ENCODE measurements around the gene SPP2. TPM values are rescaled to one million over a fixed set of nuclear protein-coding genes. Genes with fewer than 3 reads are reported as not detected.

SPP2 gene
- total RNA-seq, 1 donor from 2014 or later = not detected

DNA sequence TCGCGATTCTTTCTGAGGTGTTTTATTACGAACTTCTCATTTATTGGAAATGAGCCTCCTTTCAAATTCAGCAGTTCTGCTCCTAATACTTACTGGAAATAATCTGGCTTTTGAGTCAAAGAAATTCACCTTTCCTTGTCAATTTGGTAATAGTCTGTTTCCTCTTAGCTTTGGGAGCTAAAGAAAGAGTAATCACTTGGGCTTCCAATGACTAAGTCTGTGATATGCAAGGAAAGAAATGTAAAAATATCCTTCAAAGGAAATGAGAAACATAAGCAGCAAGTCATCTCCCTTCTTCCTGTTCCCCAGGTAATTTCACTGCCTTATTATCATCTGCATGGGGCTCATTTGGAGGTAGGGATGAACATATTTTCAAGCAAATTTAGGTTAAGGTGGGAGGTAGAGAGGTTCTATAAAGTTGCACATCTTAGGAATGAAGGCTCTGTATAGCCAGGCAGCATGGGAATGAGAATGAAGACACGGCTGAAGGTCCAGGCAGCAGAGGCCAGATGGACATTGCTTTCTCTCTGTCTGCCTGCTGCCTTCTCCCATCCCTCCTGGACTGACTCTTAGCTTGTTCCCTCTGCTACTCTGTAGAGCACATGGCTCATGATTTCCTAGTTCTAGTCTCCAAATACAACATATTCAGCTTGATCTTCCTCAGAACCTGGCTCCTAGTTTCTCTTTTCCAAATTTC is 1.0 kb downstream of the SPP2 start:
- Mint-ChIP-seq H3K4me1 (no peaks in the 10 kb centered on the region), H3K27ac (no peak overlapping the region), H3K4me3 (no peak overlapping the region), H3K36me3 (no peaks in the 10 kb centered on the region), H3K9me3 (no peaks in the 10 kb centered on the region), H3K27me3 (ENCODE audit: low read depth) (peaks cover 61% of the 10 kb centered on the region)
- DNase-seq (ENCODE audit: low spot score in 2 of 2, unreplicated experiment in 2 of 2) = no peak
- TF ChIP-seq, protein P1, sequence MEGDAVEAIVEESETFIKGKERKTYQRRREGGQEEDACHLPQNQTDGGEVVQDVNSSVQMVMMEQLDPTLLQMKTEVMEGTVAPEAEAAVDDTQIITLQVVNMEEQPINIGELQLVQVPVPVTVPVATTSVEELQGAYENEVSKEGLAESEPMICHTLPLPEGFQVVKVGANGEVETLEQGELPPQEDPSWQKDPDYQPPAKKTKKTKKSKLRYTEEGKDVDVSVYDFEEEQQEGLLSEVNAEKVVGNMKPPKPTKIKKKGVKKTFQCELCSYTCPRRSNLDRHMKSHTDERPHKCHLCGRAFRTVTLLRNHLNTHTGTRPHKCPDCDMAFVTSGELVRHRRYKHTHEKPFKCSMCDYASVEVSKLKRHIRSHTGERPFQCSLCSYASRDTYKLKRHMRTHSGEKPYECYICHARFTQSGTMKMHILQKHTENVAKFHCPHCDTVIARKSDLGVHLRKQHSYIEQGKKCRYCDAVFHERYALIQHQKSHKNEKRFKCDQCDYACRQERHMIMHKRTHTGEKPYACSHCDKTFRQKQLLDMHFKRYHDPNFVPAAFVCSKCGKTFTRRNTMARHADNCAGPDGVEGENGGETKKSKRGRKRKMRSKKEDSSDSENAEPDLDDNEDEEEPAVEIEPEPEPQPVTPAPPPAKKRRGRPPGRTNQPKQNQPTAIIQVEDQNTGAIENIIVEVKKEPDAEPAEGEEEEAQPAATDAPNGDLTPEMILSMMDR (IDR thresholded peaks at IDR 0.05; ENCODE audit: unreplicated experiment) = no peak

DNA sequence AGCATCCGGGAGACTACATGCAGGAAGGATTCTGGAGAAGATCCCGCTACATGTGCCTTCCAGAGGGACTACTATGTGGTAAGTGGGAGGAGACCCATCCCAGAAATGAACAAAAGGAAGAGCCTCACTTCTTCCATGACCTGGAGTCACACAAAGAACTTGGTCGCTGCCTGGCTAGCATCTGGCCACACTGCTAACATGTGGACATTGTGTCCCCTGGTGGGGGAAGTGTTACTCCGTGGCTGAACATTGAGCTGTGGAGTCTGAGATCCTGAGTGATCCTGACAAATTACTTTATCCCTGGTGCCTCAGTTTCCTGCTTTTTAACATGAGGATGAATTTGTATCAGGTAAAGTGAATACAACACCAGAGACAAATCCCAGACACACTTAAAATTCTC is 8.4 kb downstream of the SPP2 start:
- TF ChIP-seq, protein P1 (IDR thresholded peaks at IDR 0.05; ENCODE audit: unreplicated experiment) = no peak
- Mint-ChIP-seq H3K4me3 (no peak overlapping the region), H3K27me3 (ENCODE audit: low read depth) (peaks cover 34% of the 10 kb centered on the region), H3K27ac (no peak overlapping the region), H3K36me3 (no peaks in the 10 kb centered on the region), H3K9me3 (no peaks in the 10 kb centered on the region), H3K4me1 (no peaks in the 10 kb centered on the region)
- DNase-seq (ENCODE audit: low spot score in 2 of 2, unreplicated experiment in 2 of 2) = no peak

DNA sequence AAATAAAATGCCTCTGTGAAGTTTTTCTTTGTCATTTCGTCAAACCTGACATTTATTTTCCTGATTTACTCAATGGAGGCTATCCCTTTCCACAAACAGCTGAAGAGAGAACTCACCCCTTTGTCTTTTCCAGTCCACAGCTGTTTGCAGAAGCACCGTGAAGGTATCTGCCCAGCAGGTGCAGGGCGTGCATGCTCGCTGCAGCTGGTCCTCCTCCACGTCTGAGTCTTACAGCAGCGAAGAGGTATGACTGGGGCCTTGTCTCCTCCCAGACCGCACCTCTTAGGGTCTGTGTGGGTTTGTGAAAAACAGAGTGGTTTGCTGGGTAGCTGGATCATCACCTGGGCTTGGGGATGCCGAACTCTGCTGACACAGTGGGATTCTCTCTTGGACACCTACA is 9.7 kb downstream of the SPP2 start:
- peaks cover 2% of the 10 kb centered on the region for H3K4me1 Mint-ChIP-seq
- H3K27me3 Mint-ChIP-seq (ENCODE audit: low read depth) = peaks cover 27% of the 10 kb centered on the region
- H3K9me3 Mint-ChIP-seq = no peaks in the 10 kb centered on the region
- H3K4me3 Mint-ChIP-seq = no peak overlapping the region
- TF ChIP-seq, protein P1 (IDR thresholded peaks at IDR 0.05; ENCODE audit: unreplicated experiment) = no peak
- no peak for DNase-seq (ENCODE audit: low spot score in 2 of 2, unreplicated experiment in 2 of 2)
- no peaks in the 10 kb centered on the region for H3K36me3 Mint-ChIP-seq
- H3K27ac Mint-ChIP-seq = no peak overlapping the region

DNA sequence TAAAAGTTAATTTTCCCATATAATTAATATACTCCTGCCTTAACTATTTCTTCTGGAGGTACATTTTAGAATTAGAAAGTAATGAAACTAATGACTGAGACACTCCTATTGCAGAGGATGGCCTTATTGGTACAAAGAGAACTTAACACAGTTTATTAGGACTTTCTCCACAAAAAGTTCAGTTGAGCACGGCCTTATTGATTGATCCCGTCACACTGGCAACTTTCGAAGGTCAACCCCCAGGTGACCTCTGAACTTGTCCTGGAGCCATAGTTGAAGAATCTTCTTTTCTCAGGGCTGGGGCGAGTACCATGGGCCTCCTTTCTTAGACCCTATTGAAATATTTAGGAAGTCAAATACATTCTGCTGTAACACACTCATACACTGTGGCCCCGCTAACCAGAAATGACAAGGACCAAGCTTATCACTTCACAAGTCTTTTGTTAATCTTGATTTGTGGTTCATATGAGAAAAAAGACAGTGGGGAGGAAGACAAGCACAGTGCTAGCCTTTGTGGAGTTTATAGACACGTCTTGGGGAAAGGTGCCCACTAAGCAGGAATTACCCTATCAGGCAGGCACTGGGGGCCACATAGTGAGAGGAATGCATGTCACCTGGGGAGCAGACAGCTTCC is 11.2 kb downstream of the SPP2 start:
- H3K27ac Mint-ChIP-seq = no peak overlapping the region
- DNase-seq (ENCODE audit: low spot score in 2 of 2, unreplicated experiment in 2 of 2) = no peak
- no peaks in the 10 kb centered on the region for H3K36me3 Mint-ChIP-seq
- peaks cover 3% of the 10 kb centered on the region for H3K4me1 Mint-ChIP-seq
- no peaks in the 10 kb centered on the region for H3K9me3 Mint-ChIP-seq
- peaks cover 26% of the 10 kb centered on the region for H3K27me3 Mint-ChIP-seq (ENCODE audit: low read depth)
- TF ChIP-seq, protein P1 (IDR thresholded peaks at IDR 0.05; ENCODE audit: unreplicated experiment) = no peak
- no peak overlapping the region for H3K4me3 Mint-ChIP-seq

- DNase-seq (ENCODE audit: low spot score in 2 of 2, unreplicated experiment in 2 of 2) = no peak
- H3K4me3 Mint-ChIP-seq = no peak overlapping the region
- H3K27ac Mint-ChIP-seq = no peak overlapping the region
- H3K36me3 Mint-ChIP-seq = no peaks in the 10 kb centered on the region
- peaks cover 2% of the 10 kb centered on the region for H3K27me3 Mint-ChIP-seq (ENCODE audit: low read depth)
- H3K4me1 Mint-ChIP-seq = peaks cover 5% of the 10 kb centered on the region
- TF ChIP-seq, protein P1 (IDR thresholded peaks at IDR 0.05; ENCODE audit: unreplicated experiment) = no peak
- peaks cover 11% of the 10 kb centered on the region for H3K9me3 Mint-ChIP-seq
These were observed 16.1 kb downstream of the SPP2 start for GRCh38 chr2:234066587-234066986.
